HAP-1 (cell line): ENCODE results near the gene ATG16L2.
"Not testable (repeated sequence)": the region's sequence is repeated elsewhere in the genome, so short reads cannot be mapped to it uniquely, and the experiment has no call there.

ENCODE experiments used
- DNase-seq, 2 experiments: peaks; one replicate each; pipeline ENCODE4 v3.0.0-alpha.2; 2016 to 2020; ENCODE audit warnings: low spot score in 2 of 2
- H3K27me3 ChIP-seq: fragments of 250-450 bp; sonication (Bioruptor Pico); 2 replicates; pipeline ENCODE4 v1.5.1; 2020; ENCODE audit warnings: low read depth, mild to moderate bottlenecking, moderate library complexity
- H3K36me3 ChIP-seq: fragments of 250-450 bp; sonication (Bioruptor Pico); replicated peaks from 2 replicates; pipeline ENCODE4 v1.5.1; 2020; ENCODE audit warnings: mild to moderate bottlenecking
- H3K4me1 ChIP-seq: fragments of 250-450 bp; sonication (Bioruptor Pico); 2 replicates; pipeline ENCODE4 v1.5.1; 2020; ENCODE audit warnings: mild to moderate bottlenecking
- H3K4me3 ChIP-seq: fragments of 250-450 bp; sonication (Bioruptor Pico); 2 replicates; pipeline ENCODE4 v1.5.1; 2020; ENCODE audit warnings: mild to moderate bottlenecking, moderate library complexity
- H3K9me3 ChIP-seq: fragments of 250-450 bp; sonication (Bioruptor Pico); 2 replicates; pipeline ENCODE4 v1.5.1; 2020; ENCODE audit warnings: mild to moderate bottlenecking, moderate library complexity
- in situ Hi-C: fragments of 300-500 bp; cut with MboI; formaldehyde crosslinking; loops from 3 replicates; pipeline ENCODE4 v1.14.3; 2020; ENCODE audit warnings: low sequenced_read_pairs, inconsistent platforms, mixed read lengths

ATG16L2 gene

GRCh38 chr11:72806378-72806777 lies 7.8 kb upstream of the ATG16L2 start:
- in situ Hi-C loops = not testable (repeated sequence)

GRCh38 chr11:72807021-72807693 lies 7.1 kb upstream of the ATG16L2 start:
- in situ Hi-C loops = no loop called here
- Histone ChIP-seq H3K9me3 (no peaks in the 10 kb centered on the region), H3K4me3 (no peak overlapping the region), H3K27me3 (no peaks in the 10 kb centered on the region), H3K4me1 (no peaks in the 10 kb centered on the region), H3K36me3 (peaks cover 23% of the 10 kb centered on the region)
- DNase-seq = no peak

More at GRCh38 chr11:72806378-72806777, 7.8 kb upstream of the ATG16L2 start:
- not testable (repeated sequence) for DNase-seq, H3K4me3 ChIP-seq, H3K27me3 ChIP-seq, H3K9me3 ChIP-seq, H3K4me1 ChIP-seq
- H3K36me3 ChIP-seq = peaks cover 23% of the 10 kb centered on the region

- H3K9me3 ChIP-seq = no peaks in the 10 kb centered on the region
Measured at GRCh38 chr11:72807792-72808191, 6.4 kb upstream of the ATG16L2 start.

GRCh38 chr11:72808331-72808798 lies 5.8 kb upstream of the ATG16L2 start:
- in situ Hi-C loops = no loop called here
- Histone ChIP-seq H3K4me1 (peaks cover 5% of the 10 kb centered on the region; the same call in 1 of the 2 replicates), H3K9me3 (no peaks in the 10 kb centered on the region), H3K36me3 (peaks cover 23% of the 10 kb centered on the region), H3K27me3 (no peaks in the 10 kb centered on the region), H3K4me3 (no peak overlapping the region)
- no peak for DNase-seq

More at GRCh38 chr11:72807792-72808191, 6.4 kb upstream of the ATG16L2 start:
- H3K4me1 ChIP-seq = peaks cover 2% of the 10 kb centered on the region; the same call in 1 of the 2 replicates
- H3K4me3 ChIP-seq = no peak overlapping the region
- DNase-seq = no peak
- no peaks in the 10 kb centered on the region for H3K27me3 ChIP-seq
- in situ Hi-C loops = no loop called here
- peaks cover 23% of the 10 kb centered on the region for H3K36me3 ChIP-seq

- DNase-seq, H3K4me1 ChIP-seq, H3K27me3 ChIP-seq, in situ Hi-C loops, H3K4me3 ChIP-seq, H3K9me3 ChIP-seq: not testable (repeated sequence)
- peaks cover 23% of the 10 kb centered on the region for H3K36me3 ChIP-seq
Measured at GRCh38 chr11:72811686-72812085, 2.5 kb upstream of the ATG16L2 start.

- H3K4me1 ChIP-seq = peaks cover 10% of the 10 kb centered on the region
- DNase-seq = peak in 1 of 2 experiments; percentile 35
- H3K9me3 ChIP-seq = no peaks in the 10 kb centered on the region
- peak overlapping the region; percentile 75 for H3K4me3 ChIP-seq
- in situ Hi-C loops = no loop called here
- H3K36me3 ChIP-seq = peaks cover 23% of the 10 kb centered on the region
- no peaks in the 10 kb centered on the region for H3K27me3 ChIP-seq
Measured at GRCh38 chr11:72812604-72812966, 1.6 kb upstream of the ATG16L2 start.

- H3K9me3 ChIP-seq = no peaks in the 10 kb centered on the region
- peaks cover 23% of the 10 kb centered on the region for H3K36me3 ChIP-seq
- peaks cover 10% of the 10 kb centered on the region for H3K4me1 ChIP-seq
- DNase-seq = peak; percentile 81 to 87
- peak overlapping the region; percentile 75 for H3K4me3 ChIP-seq
- H3K27me3 ChIP-seq = no peaks in the 10 kb centered on the region
- in situ Hi-C loops = no loop called here
Measured at GRCh38 chr11:72812967-72813739, 1.1 kb upstream of the ATG16L2 start.

GRCh38 chr11:72813740-72814285 lies 398 bp upstream of the ATG16L2 start:
- H3K4me3 ChIP-seq = peak overlapping the region; percentile 75
- H3K27me3 ChIP-seq = no peaks in the 10 kb centered on the region
- peaks cover 18% of the 10 kb centered on the region for H3K36me3 ChIP-seq
- DNase-seq = peak; percentile 49 to 87
- in situ Hi-C loops = no loop called here
- peaks cover 10% of the 10 kb centered on the region for H3K4me1 ChIP-seq
- no peaks in the 10 kb centered on the region for H3K9me3 ChIP-seq

- DNase-seq = no peak
- peaks cover 8% of the 10 kb centered on the region for H3K36me3 ChIP-seq
- peak overlapping the region; percentile 75 for H3K4me3 ChIP-seq
- in situ Hi-C loops = no loop called here
- no peaks in the 10 kb centered on the region for H3K27me3 ChIP-seq
- no peaks in the 10 kb centered on the region for H3K9me3 ChIP-seq
- H3K4me1 ChIP-seq = peaks cover 10% of the 10 kb centered on the region
Measured at GRCh38 chr11:72815110-72815618, 953 bp downstream of the ATG16L2 start.

GRCh38 chr11:72816404-72816990 lies 2.3 kb downstream of the ATG16L2 start:
- H3K27me3 ChIP-seq = no peaks in the 10 kb centered on the region
- H3K4me3 ChIP-seq = no peak overlapping the region
- H3K4me1 ChIP-seq = peaks cover 10% of the 10 kb centered on the region
- H3K9me3 ChIP-seq = no peaks in the 10 kb centered on the region
- no peak for DNase-seq
- H3K36me3 ChIP-seq = no peaks in the 10 kb centered on the region; the same call in 1 of the 2 replicates
- in situ Hi-C loops = no loop called here

- no peak overlapping the region for H3K4me3 ChIP-seq
- in situ Hi-C loops = no loop called here
- DNase-seq = no peak
- no peaks in the 10 kb centered on the region for H3K9me3 ChIP-seq
- no peaks in the 10 kb centered on the region for H3K27me3 ChIP-seq
- peaks cover 7% of the 10 kb centered on the region for H3K4me1 ChIP-seq
- no peaks in the 10 kb centered on the region for H3K36me3 ChIP-seq
Measured at GRCh38 chr11:72817966-72818365, 3.8 kb downstream of the ATG16L2 start.

GRCh38 chr11:72818971-72819370 lies 4.8 kb downstream of the ATG16L2 start:
- H3K4me3 ChIP-seq = no peak overlapping the region
- in situ Hi-C loops = no loop called here
- H3K27me3 ChIP-seq = no peaks in the 10 kb centered on the region
- peaks cover 3% of the 10 kb centered on the region; the same call in 1 of the 2 replicates for H3K4me1 ChIP-seq
- H3K36me3 ChIP-seq = no peaks in the 10 kb centered on the region
- H3K9me3 ChIP-seq = no peaks in the 10 kb centered on the region
- DNase-seq = no peak

GRCh38 chr11:72820439-72821139 lies 6.4 kb downstream of the ATG16L2 start:
- no peaks in the 10 kb centered on the region for H3K9me3 ChIP-seq
- DNase-seq = no peak
- no peak overlapping the region for H3K4me3 ChIP-seq
- H3K27me3 ChIP-seq = no peaks in the 10 kb centered on the region
- no peaks in the 10 kb centered on the region; the same call in 1 of the 2 replicates for H3K4me1 ChIP-seq
- H3K36me3 ChIP-seq = no peaks in the 10 kb centered on the region
- in situ Hi-C loops = no loop called here
